MM.1S (cell line): ENCODE measurements around the gene FBXO42.

ENCODE experiments used
- DNase-seq: peaks from one replicate; pipeline ENCODE4 v3.0.0-alpha.2; 2015
- H2AFZ ChIP-seq: fragments of 300-600 bp; sonication (generic); 2 replicates; pipeline ENCODE4 v1.6.0; 2016; ENCODE audit warnings: antibody characterized with exemption, low read length
- H3F3A ChIP-seq: fragments of 300-600 bp; sonication (generic); 2 replicates; pipeline ENCODE4 v1.6.1; 2016; ENCODE audit warnings: mild to moderate bottlenecking, antibody characterized with exemption, low read length, moderate library complexity, mixed read lengths; ENCODE audit not compliant: insufficient read depth
- H3K27ac ChIP-seq: fragments of 300-600 bp; sonication (generic); 2 replicates; pipeline ENCODE4 v1.5.1; 2016; ENCODE audit warnings: mild to moderate bottlenecking, low read length
- H3K27me3 ChIP-seq: fragments of 300-600 bp; sonication (generic); replicated peaks from 2 replicates; pipeline ENCODE4 v1.6.0; 2016; ENCODE audit warnings: low read length; ENCODE audit not compliant: insufficient read depth
- H3K36me3 ChIP-seq: fragments of 300-600 bp; sonication (generic); replicated peaks from 2 replicates; pipeline ENCODE4 v1.6.1; 2016; ENCODE audit warnings: mild to moderate bottlenecking, low read length, mixed read lengths; ENCODE audit not compliant: insufficient read depth
- H3K4me1 ChIP-seq: fragments of 300-600 bp; sonication (generic); 2 replicates; pipeline ENCODE4 v1.6.1; 2016; ENCODE audit warnings: low read length, mixed read lengths
- H3K4me2 ChIP-seq: fragments of 300-600 bp; sonication (generic); 2 replicates; pipeline ENCODE4 v1.6.0; 2016; ENCODE audit warnings: low read depth, low read length
- H3K4me3 ChIP-seq: fragments of 300-600 bp; sonication (generic); 2 replicates; pipeline ENCODE4 v1.5.1; 2016; ENCODE audit warnings: low read length, mixed read lengths
- H3K79me2 ChIP-seq: fragments of 300-600 bp; sonication (generic); 2 replicates; pipeline ENCODE4 v1.6.1; 2016; ENCODE audit warnings: mixed run types, low read length, mixed read lengths
- H3K9ac ChIP-seq: fragments of 300-600 bp; sonication (generic); 2 replicates; pipeline ENCODE4 v1.6.1; 2016; ENCODE audit warnings: low read length, mixed read lengths
- H3K9me2 ChIP-seq: fragments of 300-600 bp; sonication (generic); replicated peaks from 2 replicates; pipeline ENCODE4 v1.6.1; 2016; ENCODE audit warnings: mild to moderate bottlenecking, low read length, mixed read lengths; ENCODE audit not compliant: insufficient read depth
- H3K9me3 ChIP-seq: fragments of 300-600 bp; sonication (generic); replicated peaks from 2 replicates; pipeline ENCODE4 v1.6.1; 2016; ENCODE audit warnings: mild to moderate bottlenecking, low read length, mixed read lengths; ENCODE audit not compliant: insufficient read depth
- H4K20me1 ChIP-seq: fragments of 300-600 bp; sonication (generic); 2 replicates; pipeline ENCODE4 v1.6.1; 2016; ENCODE audit warnings: mild to moderate bottlenecking, low read length, moderate library complexity, mixed read lengths; ENCODE audit not compliant: insufficient read depth
- EZH2 ChIP-seq: fragments of 300-600 bp; sonication (generic); optimal IDR thresholded peaks from 2 replicates; pipeline ENCODE3; 2017; ENCODE audit warnings: low read depth, mild to moderate bottlenecking, antibody characterized with exemption, low read length, mixed read lengths
- EZH2phosphoT487 ChIP-seq: fragments of 300-600 bp; sonication (generic); IDR thresholded peaks from 2 replicates; pipeline ENCODE4 v1.6.1; 2018; ENCODE audit warnings: antibody characterized with exemption, low read length
- TF ChIP-seq, protein P1 (sequence below): fragments of 300-600 bp; sonication (generic); IDR thresholded peaks from 2 replicates; pipeline ENCODE4 v1.5.1; 2016; ENCODE audit warnings: antibody characterized with exemption, low read length, mixed read lengths

FBXO42 gene

DNA sequence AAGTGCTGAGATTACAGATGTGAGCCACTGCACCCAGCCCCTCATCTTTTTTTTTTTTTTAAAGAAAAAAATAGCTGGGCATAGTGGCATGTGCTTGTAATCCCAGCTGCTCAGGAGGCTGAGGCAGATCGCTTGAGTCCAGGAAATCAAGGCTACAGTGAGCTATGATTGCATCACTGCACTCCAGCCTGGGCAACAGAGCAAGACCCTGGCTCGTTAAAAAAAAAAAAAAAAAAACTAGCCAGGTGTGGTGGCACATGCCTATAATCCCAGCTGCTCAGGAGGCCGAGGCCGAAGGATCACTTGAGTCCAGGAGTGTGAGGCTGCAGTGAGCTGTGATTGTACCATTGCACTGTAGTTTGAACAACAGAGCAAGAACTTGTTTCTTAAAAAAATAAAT, 28.6 kb upstream of the FBXO42 start:
- Histone ChIP-seq H3K4me1 (no peaks in the 10 kb centered on the region), H3K9ac (no peak overlapping the region), H3K9me2 (no peaks in the 10 kb centered on the region), H3K27ac (no peak overlapping the region), H3K36me3 (no peaks in the 10 kb centered on the region), H3K9me3 (no peaks in the 10 kb centered on the region), H3K4me2 (no peak overlapping the region), H3K4me3 (no peak overlapping the region), H3K27me3 (no peaks in the 10 kb centered on the region), H3F3A (no peaks in the 10 kb centered on the region), H3K79me2 (peaks cover 100% of the 10 kb centered on the region), H2AFZ (no peak overlapping the region), H4K20me1 (peaks cover 71% of the 10 kb centered on the region)
- TF ChIP-seq EZH2 (no peak), EZH2phosphoT487 (no peak)
- TF ChIP-seq, protein P1, sequence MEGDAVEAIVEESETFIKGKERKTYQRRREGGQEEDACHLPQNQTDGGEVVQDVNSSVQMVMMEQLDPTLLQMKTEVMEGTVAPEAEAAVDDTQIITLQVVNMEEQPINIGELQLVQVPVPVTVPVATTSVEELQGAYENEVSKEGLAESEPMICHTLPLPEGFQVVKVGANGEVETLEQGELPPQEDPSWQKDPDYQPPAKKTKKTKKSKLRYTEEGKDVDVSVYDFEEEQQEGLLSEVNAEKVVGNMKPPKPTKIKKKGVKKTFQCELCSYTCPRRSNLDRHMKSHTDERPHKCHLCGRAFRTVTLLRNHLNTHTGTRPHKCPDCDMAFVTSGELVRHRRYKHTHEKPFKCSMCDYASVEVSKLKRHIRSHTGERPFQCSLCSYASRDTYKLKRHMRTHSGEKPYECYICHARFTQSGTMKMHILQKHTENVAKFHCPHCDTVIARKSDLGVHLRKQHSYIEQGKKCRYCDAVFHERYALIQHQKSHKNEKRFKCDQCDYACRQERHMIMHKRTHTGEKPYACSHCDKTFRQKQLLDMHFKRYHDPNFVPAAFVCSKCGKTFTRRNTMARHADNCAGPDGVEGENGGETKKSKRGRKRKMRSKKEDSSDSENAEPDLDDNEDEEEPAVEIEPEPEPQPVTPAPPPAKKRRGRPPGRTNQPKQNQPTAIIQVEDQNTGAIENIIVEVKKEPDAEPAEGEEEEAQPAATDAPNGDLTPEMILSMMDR, result no peak
- DNase-seq, result no peak

DNA sequence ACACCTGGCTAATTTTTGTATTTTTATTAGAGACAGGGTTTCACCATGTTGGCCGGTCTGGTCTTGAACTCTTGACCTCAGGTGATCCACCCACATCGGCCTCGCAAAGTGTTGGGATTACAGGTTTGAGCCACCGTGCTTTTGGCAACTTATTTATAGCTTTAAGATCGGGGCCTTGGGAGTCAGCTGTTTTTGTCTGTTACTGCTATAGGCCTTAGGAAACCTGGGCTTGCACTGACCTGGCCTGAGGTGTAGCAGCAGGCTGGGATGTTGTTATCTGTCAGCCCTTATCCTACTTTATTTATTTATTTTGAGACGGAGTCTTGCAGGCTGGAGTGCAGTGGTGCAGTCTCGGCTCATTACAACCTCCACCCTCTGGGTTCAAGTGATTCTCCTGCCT, 26.2 kb upstream of the FBXO42 start:
- Histone ChIP-seq H3F3A (no peaks in the 10 kb centered on the region), H3K9me3 (no peaks in the 10 kb centered on the region), H3K4me1 (no peaks in the 10 kb centered on the region), H3K4me3 (no peak overlapping the region), H3K9ac (no peak overlapping the region), H3K4me2 (no peak overlapping the region), H4K20me1 (peaks cover 71% of the 10 kb centered on the region), H3K9me2 (no peaks in the 10 kb centered on the region), H3K79me2 (peaks cover 100% of the 10 kb centered on the region), H2AFZ (no peak overlapping the region), H3K27ac (no peak overlapping the region), H3K27me3 (no peaks in the 10 kb centered on the region), H3K36me3 (no peaks in the 10 kb centered on the region)
- TF ChIP-seq, protein P1, result no peak
- no peak for TF ChIP-seq EZH2phosphoT487
- TF ChIP-seq EZH2, result no peak
- DNase-seq, result no peak

DNA sequence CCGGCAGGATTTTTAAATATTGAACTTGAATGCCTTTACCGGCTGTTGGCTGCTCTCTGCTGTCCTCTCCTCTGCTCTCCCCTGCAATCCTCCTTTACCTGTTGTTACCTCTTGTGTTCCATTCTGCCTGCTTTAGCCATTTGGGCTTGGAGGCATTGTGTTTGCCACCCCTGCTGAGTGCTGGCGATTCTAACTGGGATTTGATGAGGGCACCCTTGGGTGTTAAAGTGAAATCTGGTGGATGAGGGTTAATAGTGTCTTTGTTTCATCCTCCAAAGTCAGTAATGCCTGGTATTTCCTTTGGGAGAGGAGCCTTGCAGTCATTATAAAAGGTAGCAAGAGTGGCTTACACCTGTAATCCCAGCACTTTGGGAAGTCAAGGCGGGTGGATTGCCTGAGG, 24.7 kb upstream of the FBXO42 start:
- Histone ChIP-seq H3K4me1 (no peaks in the 10 kb centered on the region), H3K9me3 (no peaks in the 10 kb centered on the region), H3F3A (no peaks in the 10 kb centered on the region), H4K20me1 (peaks cover 76% of the 10 kb centered on the region), H3K36me3 (no peaks in the 10 kb centered on the region), H3K9ac (no peak overlapping the region), H2AFZ (no peak overlapping the region), H3K9me2 (no peaks in the 10 kb centered on the region), H3K79me2 (peaks cover 100% of the 10 kb centered on the region), H3K4me2 (no peak overlapping the region), H3K4me3 (no peak overlapping the region), H3K27me3 (no peaks in the 10 kb centered on the region), H3K27ac (no peak overlapping the region)
- no peak for DNase-seq
- TF ChIP-seq, protein P1, result no peak
- TF ChIP-seq EZH2, result no peak
- TF ChIP-seq EZH2phosphoT487, result no peak
